Measurements from ENCODE around the gene CPA5.
"Not testable (repeated sequence)": the region's sequence is repeated elsewhere in the genome, so short reads cannot be mapped to it uniquely, and the experiment has no call there.

CPA5 gene

GRCh38 chr7:130358471-130358870 is 13.9 kb downstream of the CPA5 start:
- no peak for DNase-seq (ENCODE audit: low read depth in 2 of 2)

- DNase-seq (ENCODE audit: low read depth in 2 of 2), result no peak
These were observed 14.8 kb downstream of the CPA5 start for GRCh38 chr7:130359276-130359857.

DNA sequence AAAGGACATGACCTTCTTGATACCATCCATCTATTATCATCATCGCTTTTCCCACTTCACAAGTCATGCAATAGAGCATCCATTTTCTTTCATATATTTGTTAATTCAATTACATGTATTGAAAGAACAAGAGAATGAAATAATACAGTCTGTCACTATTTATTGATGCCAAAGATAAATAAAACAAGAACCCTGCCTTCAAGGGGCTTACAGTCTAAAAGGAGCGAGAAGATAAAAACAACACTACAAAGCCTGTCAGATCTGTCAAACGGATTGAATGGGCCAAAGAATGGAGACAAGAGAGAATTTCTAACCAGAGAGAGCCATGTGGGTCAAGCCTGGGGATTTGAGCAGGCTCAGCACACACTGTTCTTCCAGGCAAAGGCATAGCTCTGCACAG is 15.9 kb downstream of the CPA5 start:
- no peak for DNase-seq (ENCODE audit: low read depth in 2 of 2)

GRCh38 chr7:130361681-130362080 is 17.1 kb downstream of the CPA5 start:
- no peak for DNase-seq (ENCODE audit: low read depth in 2 of 2)

DNA sequence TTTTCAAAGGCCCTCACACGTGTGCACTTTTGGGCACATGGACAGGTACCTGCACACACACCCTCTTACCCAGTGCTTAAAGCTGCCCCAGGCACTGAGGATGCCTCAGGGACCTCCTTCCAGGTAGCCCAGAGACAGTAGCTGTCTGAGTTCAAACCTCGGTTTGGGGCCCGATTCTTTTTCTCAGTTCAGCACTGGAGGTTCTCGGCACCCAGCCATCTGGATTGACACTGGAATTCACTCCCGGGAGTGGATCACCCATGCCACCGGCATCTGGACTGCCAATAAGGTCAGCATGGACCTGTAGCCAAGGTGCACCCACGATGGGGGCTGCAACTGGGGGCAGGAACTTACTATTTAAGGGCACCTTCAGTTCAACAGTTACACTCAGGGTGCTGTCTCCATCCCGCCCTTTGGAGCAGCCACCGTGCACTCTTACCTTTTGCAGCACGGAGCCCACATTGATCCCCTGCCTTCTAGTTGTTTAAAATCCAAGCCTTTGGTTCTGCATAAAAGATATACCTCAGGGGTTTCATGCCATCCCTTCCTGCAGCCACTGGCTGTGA is 17.7 kb downstream of the CPA5 start:
- no peak for DNase-seq (ENCODE audit: low read depth in 2 of 2)

GRCh38 chr7:130363026-130363847 is 18.6 kb downstream of the CPA5 start:
- no peak for DNase-seq (ENCODE audit: low read depth in 2 of 2)

DNA sequence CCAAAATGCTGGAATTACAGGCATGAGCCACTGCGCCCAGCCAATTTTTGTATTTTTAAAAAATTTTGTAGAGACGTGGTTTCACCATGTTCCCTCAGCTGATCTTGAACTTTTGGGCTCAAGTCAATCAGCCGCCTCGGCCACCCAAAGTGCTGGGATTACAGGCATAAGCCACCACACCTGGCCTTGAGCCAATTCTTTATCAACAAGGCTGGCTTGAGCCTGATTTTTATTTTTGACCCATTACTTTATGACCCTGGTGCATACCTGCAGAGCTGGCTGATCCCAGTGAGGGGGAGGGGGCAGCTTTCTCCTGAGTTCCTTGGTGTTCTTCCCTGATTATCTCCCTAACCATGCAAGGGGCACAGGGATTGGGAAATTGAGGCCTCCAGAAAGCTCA is 19.8 kb downstream of the CPA5 start:
- DNase-seq (ENCODE audit: low read depth in 2 of 2), result no peak

- no peak for DNase-seq (ENCODE audit: low read depth in 2 of 2)
These were observed 20.5 kb downstream of the CPA5 start for GRCh38 chr7:130365088-130365487.

DNA sequence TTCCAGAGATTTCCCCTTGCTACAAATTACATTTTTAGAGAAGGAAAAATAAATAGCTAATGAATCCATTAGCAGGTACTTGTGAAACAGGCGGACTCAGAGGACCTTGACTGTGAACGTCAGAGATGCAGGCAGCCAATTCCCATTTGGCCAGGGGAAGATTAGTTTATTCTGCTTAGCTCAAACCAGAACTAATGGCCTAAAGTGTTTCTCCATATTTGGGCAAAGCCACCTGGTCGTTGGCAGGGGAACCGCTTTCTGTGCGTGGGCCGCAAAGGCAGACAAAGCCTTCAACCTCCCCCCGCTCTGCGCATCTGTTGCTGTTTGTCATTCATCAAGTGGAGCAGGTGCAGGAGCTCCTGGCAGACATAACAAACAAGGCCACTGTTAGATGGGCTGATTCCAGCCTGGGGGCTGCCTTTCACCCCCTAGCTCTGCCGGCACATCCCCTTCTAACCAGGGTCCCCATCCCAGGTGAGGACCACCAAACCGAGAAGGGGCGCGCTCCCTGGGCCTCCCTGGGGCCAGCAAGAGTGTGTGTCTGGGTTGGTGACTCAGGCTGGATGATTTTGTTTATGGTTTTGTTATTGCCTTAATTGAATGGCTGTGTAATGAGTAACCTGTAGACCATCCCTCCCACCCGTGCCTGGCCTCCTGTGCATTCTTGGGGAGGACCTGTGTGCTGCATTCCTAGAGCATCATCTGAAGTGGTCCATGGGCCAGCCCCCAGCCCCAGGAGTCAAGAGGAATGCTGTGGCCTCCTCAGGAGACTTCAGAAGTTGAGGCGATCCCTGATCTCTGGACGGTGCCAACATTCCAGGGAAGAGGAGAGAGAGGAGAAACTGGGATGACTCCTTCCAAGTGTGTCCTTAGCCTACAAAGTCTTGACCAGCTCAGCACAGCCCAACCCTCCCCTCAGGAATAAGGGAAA is 21.2 kb downstream of the CPA5 start:
- no peak for DNase-seq (ENCODE audit: low read depth in 2 of 2)

- no peak for DNase-seq (ENCODE audit: low read depth in 2 of 2)
These were observed 21.9 kb downstream of the CPA5 start for GRCh38 chr7:130366564-130366963.

DNA sequence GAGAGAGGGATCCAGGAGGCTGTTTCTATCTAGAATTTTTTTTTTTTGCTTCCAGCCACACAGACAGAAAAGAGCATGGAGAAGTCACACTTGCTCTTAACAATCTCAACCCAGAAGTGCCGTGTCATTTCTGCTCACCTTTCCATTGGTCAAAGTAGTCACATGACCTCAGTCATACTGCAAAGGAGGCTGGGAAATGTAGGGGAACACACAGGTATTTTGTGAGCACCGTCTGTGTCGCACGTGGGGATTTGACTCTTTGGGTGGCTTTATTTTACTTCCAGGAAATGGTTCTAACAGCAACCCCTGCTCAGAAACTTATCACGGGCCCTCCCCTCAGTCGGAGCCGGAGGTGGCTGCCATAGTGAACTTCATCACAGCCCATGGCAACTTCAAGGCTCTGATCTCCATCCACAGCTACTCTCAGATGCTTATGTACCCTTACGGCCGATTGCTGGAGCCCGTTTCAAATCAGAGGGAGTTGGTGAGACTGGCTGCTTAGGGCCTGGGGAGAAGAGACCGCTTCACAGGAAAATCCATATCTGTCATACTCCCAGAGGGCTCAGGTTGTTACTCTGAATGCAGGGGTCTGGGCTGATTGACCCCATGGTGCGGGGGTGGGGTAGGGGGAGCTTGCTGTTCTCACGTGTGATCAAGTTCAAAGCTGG is 22.6 kb downstream of the CPA5 start:
- no peak for DNase-seq (ENCODE audit: low read depth in 2 of 2)

DNA sequence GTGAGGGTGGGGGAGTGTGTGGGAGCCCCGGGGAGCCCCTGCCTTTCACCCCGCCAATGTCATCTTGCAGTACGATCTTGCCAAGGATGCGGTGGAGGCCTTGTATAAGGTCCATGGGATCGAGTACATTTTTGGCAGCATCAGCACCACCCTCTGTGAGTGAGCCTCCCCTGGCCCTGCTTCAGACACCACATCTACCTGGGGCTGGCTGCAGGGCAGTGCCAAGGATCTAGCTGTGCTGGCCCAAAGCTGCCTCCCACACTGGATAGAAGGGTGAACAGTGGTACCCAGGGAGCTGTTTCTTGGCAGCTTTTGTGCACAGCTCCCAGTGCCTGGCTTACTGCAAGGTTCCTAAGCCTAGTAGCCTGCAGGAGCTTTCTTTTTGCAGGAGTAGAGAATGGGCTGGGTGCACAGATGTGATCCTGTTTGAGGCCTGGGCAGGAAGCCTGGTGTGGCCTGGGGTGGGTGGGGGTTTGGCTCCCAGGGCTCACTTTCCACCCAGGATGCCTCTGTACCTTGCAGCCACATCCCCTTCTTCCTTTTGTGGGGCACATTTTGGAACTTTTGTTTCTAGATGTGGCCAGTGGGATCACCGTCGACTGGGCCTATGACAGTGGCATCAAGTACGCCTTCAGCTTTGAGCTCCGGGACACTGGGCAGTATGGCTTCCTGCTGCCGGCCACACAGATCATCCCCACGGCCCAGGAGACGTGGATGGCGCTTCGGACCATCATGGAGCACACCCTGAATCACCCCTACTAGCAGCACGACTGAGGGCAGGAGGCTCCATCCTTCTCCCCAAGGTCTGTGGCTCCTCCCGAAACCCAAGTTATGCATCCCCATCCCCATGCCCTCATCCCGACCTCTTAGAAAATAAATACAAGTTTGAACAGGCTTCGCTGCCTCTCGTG is 23.5 kb downstream of the CPA5 start:
- no peak for DNase-seq (ENCODE audit: low read depth in 2 of 2)

DNA sequence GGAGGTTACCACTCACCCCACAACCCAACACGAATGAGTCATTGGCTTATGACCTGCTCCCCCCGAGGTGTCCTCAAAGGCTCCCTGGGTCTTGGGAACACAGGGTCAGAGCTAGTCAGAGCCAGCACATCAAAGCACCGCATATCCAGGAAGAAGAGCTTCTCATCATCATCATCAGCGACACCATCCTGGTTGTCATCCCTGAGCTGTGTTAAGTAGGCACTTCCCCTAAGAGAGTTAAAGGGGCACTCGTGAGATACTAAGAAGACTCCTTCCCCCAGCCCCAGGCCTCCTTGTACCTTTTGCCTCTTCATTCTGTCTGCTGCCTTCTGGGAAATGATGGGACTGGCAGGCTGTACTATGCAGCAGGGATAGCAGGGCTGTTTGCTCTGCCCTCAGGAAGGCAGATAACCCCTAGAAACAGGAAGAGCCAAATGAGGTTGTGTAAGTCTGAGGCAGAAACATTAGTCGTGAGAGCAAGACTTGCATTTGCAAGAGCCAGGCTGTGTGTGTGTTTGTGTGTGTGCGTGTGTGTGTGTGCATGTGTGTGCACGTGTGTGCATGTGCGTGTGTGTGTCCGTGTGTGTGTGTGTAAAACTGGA is 24.6 kb downstream of the CPA5 start:
- DNase-seq (ENCODE audit: low read depth in 2 of 2), result no peak

- no peak for DNase-seq (ENCODE audit: low read depth in 2 of 2)
These were observed 25.4 kb downstream of the CPA5 start for GRCh38 chr7:130369831-130370550.

GRCh38 chr7:130371046-130371445 is 26.4 kb downstream of the CPA5 start:
- DNase-seq (ENCODE audit: low read depth in 2 of 2), result no peak

DNA sequence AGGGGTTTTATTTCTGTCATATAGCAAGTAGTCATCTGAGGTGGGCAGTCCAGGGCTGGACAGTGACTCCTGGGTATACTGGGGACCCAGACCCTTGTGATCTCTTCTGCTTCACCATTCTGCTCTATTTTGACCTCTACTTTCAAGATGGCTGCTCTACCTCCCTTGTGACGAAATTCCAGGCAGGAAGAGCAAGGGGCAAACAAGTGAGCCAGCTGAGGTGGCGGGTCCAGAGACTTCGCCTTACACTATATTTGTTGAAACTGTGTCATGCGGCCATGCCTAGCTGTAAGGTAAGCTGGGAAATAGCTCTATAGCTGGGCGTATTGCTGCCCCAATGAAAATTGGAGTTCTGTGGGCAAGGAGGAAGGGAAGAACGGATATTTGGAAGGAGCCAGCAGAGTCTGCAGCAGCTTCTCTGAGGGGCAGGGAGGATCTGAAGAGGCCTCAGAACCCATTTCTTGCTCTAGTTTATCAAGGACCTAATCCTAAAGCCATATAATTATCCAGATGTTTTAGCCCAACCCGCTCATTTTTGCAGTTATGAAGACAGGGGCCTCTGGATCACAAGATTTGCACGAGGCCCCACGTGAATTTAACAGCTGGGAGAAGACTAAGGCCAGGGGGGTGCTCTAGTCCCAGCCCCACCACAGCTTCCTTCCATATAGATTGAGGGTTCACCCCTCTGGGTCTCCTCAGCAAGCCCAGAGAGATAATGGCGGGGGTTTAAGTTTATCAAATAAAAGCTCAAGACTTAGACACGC is 28.0 kb downstream of the CPA5 start:
- no peak for DNase-seq (ENCODE audit: low read depth in 2 of 2)

GRCh38 chr7:130374507-130374906 is 29.9 kb downstream of the CPA5 start:
- no peak for DNase-seq (ENCODE audit: low read depth in 2 of 2)

DNA sequence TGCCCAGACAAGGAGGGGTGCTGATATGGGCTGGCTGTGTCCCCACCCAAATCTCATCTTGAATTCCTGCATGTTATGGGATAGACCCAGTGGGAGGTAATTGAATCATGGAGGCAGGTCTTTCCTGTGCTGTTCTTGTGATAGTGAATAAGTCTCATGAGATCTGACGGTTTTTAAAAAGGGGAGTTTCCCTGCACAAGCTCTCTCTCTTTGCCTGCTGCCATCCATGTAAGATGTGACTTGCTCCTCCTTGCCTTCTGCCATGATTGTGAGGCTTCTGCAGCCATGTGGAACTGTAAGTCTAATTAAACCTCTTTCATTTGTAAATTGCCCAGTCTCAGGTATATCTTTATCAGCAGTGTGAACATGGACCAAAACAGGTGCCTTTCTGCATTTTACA is 31.8 kb downstream of the CPA5 start:
- not testable (repeated sequence) for DNase-seq (ENCODE audit: low read depth in 2 of 2)

GRCh38 chr7:130377178-130377577 is 32.6 kb downstream of the CPA5 start:
- DNase-seq (ENCODE audit: low read depth in 2 of 2), result no peak

Measured in stimulated activated CD8-positive, alpha-beta memory T cell treated with anti-CD3 and anti-CD28 coated beads, Interleukin-15, amount 100 ng/mL, for 4 hours (primary cell).